ENCODE measurements around the gene ERO1B. TPM values are rescaled to one million over a fixed set of nuclear protein-coding genes. Genes with fewer than 3 reads are reported as not detected.

The ERO1B gene
- polyA plus RNA-seq, 1 donor from 2014 or later: 2.7 TPM

DNA sequence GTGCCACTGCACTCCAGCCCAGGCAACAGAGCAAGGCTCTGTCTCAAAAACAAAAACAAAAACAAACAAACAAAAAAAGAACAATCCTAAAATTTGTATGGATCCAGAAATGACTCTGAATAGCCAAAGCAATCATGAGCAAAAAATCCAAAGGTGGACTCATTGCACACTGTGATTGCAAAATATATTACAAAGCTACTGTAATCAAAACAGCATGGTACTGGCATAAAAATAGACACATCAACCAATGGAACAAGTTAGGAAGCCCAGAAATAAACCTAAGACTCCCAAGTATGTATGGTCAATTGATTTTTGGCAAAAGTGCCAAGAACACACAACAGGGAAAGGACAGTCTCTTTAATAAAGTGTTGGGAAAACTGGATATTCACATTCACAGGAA lies 19.9 kb downstream of the ERO1B start:
- TF ChIP-seq POLR2AphosphoS5 (IDR thresholded peaks at IDR 0.05) (no peak), EZH2 (IDR thresholded peaks at IDR 0.05; ENCODE audit: borderline replicate concordance, insufficient read depth, low read length, poor library complexity, severe bottlenecking) (no peak), RAD21 (conservative IDR thresholded peaks at IDR 0.05) (no peak), SMC3 (conservative IDR thresholded peaks at IDR 0.05; ENCODE audit: poor library complexity) (no peak), EP300 (conservative IDR thresholded peaks at IDR 0.05; ENCODE audit: poor library complexity, severe bottlenecking) (no peak), TAF1 (IDR thresholded peaks at IDR 0.05; ENCODE audit: low read depth) (no peak), MXI1 (conservative IDR thresholded peaks at IDR 0.05; ENCODE audit: poor library complexity, severe bottlenecking) (no peak)
- TF ChIP-seq, protein P1, sequence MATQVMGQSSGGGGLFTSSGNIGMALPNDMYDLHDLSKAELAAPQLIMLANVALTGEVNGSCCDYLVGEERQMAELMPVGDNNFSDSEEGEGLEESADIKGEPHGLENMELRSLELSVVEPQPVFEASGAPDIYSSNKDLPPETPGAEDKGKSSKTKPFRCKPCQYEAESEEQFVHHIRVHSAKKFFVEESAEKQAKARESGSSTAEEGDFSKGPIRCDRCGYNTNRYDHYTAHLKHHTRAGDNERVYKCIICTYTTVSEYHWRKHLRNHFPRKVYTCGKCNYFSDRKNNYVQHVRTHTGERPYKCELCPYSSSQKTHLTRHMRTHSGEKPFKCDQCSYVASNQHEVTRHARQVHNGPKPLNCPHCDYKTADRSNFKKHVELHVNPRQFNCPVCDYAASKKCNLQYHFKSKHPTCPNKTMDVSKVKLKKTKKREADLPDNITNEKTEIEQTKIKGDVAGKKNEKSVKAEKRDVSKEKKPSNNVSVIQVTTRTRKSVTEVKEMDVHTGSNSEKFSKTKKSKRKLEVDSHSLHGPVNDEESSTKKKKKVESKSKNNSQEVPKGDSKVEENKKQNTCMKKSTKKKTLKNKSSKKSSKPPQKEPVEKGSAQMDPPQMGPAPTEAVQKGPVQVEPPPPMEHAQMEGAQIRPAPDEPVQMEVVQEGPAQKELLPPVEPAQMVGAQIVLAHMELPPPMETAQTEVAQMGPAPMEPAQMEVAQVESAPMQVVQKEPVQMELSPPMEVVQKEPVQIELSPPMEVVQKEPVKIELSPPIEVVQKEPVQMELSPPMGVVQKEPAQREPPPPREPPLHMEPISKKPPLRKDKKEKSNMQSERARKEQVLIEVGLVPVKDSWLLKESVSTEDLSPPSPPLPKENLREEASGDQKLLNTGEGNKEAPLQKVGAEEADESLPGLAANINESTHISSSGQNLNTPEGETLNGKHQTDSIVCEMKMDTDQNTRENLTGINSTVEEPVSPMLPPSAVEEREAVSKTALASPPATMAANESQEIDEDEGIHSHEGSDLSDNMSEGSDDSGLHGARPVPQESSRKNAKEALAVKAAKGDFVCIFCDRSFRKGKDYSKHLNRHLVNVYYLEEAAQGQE (IDR thresholded peaks at IDR 0.05; ENCODE audit: borderline replicate concordance): no peak
- TF ChIP-seq, protein P2, sequence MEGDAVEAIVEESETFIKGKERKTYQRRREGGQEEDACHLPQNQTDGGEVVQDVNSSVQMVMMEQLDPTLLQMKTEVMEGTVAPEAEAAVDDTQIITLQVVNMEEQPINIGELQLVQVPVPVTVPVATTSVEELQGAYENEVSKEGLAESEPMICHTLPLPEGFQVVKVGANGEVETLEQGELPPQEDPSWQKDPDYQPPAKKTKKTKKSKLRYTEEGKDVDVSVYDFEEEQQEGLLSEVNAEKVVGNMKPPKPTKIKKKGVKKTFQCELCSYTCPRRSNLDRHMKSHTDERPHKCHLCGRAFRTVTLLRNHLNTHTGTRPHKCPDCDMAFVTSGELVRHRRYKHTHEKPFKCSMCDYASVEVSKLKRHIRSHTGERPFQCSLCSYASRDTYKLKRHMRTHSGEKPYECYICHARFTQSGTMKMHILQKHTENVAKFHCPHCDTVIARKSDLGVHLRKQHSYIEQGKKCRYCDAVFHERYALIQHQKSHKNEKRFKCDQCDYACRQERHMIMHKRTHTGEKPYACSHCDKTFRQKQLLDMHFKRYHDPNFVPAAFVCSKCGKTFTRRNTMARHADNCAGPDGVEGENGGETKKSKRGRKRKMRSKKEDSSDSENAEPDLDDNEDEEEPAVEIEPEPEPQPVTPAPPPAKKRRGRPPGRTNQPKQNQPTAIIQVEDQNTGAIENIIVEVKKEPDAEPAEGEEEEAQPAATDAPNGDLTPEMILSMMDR (IDR thresholded peaks at IDR 0.05; ENCODE audit: poor library complexity, severe bottlenecking): no peak
- no peak overlapping the region for H3K9ac ChIP-seq (ENCODE audit: low read length)
- no peaks in the 10 kb centered on the region for H4K20me1 ChIP-seq (ENCODE audit: insufficient read depth)
- H3K36me3 ChIP-seq (ENCODE audit: insufficient read depth, low read length): no peaks in the 10 kb centered on the region
- H3K27ac ChIP-seq (ENCODE audit: low read length): no peak overlapping the region
- no peaks in the 10 kb centered on the region for H3F3A ChIP-seq (ENCODE audit: insufficient read depth, low read length, poor library complexity, severe bottlenecking)
- H3K79me2 ChIP-seq (replicated peaks; ENCODE audit: insufficient read depth, low read length): no peaks in the 10 kb centered on the region
- H3K4me2 ChIP-seq (ENCODE audit: low read length): no peak overlapping the region
- H3K9me3 ChIP-seq (ENCODE audit: low read length): no peaks in the 10 kb centered on the region
- H3K4me3 ChIP-seq (ENCODE audit: low read length): no peak overlapping the region
- H3K9me2 ChIP-seq (ENCODE audit: insufficient read depth, low read length): no peaks in the 10 kb centered on the region
- H2AFZ ChIP-seq (ENCODE audit: low read depth, low read length): no peak overlapping the region
- no peaks in the 10 kb centered on the region for H3K27me3 ChIP-seq (ENCODE audit: insufficient read depth, low read depth, low read length)

DNA sequence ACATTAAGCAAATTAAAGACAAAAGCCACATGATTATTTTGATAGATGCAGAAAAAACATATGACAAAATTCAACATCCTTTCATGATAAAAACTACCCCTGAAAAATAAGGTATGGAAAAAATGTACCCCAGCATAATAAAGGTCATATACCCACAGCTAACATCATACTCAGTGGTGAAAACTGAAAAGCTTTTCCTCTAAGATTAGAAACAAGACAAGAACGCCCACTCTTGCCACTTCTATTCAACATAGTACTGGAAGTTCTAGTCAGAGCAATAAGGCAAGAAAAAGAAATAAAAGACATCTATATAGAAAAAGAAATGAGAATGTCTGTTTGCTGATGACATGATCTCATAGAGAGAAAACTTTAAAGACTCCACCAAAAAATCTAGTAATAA lies 20.7 kb downstream of the ERO1B start:
- TF ChIP-seq, protein P1 (IDR thresholded peaks at IDR 0.05; ENCODE audit: borderline replicate concordance): no peak
- TF ChIP-seq EP300 (conservative IDR thresholded peaks at IDR 0.05; ENCODE audit: poor library complexity, severe bottlenecking): no peak
- TF ChIP-seq SMC3 (conservative IDR thresholded peaks at IDR 0.05; ENCODE audit: poor library complexity): no peak
- no peak for TF ChIP-seq EZH2 (IDR thresholded peaks at IDR 0.05; ENCODE audit: borderline replicate concordance, insufficient read depth, low read length, poor library complexity, severe bottlenecking)
- TF ChIP-seq RAD21 (conservative IDR thresholded peaks at IDR 0.05): no peak
- no peak for TF ChIP-seq TAF1 (IDR thresholded peaks at IDR 0.05; ENCODE audit: low read depth)
- TF ChIP-seq, protein P2 (IDR thresholded peaks at IDR 0.05; ENCODE audit: poor library complexity, severe bottlenecking): no peak
- TF ChIP-seq MXI1 (conservative IDR thresholded peaks at IDR 0.05; ENCODE audit: poor library complexity, severe bottlenecking): no peak
- no peak for TF ChIP-seq POLR2AphosphoS5 (IDR thresholded peaks at IDR 0.05)
- Histone ChIP-seq H3K79me2 (replicated peaks; ENCODE audit: insufficient read depth, low read length) (no peaks in the 10 kb centered on the region), H3K27me3 (ENCODE audit: insufficient read depth, low read depth, low read length) (no peaks in the 10 kb centered on the region), H3K9me3 (ENCODE audit: low read length) (no peaks in the 10 kb centered on the region), H3K9me2 (ENCODE audit: insufficient read depth, low read length) (no peaks in the 10 kb centered on the region), H3K4me2 (ENCODE audit: low read length) (no peak overlapping the region), H3K9ac (ENCODE audit: low read length) (no peak overlapping the region), H3K4me3 (ENCODE audit: low read length) (no peak overlapping the region), H2AFZ (ENCODE audit: low read depth, low read length) (no peak overlapping the region), H4K20me1 (ENCODE audit: insufficient read depth) (no peaks in the 10 kb centered on the region), H3K27ac (ENCODE audit: low read length) (no peak overlapping the region), H3F3A (ENCODE audit: insufficient read depth, low read length, poor library complexity, severe bottlenecking) (no peaks in the 10 kb centered on the region), H3K36me3 (ENCODE audit: insufficient read depth, low read length) (no peaks in the 10 kb centered on the region)

Data from neural cell (in vitro differentiated cells).